Measurements from ENCODE around the gene YBX3. TPM values are rescaled to one million over a fixed set of nuclear protein-coding genes. Genes with fewer than 3 reads are reported as not detected.

YBX3 gene
- total RNA-seq, 1 experiment from 2014 or later, result 567 TPM

DNA sequence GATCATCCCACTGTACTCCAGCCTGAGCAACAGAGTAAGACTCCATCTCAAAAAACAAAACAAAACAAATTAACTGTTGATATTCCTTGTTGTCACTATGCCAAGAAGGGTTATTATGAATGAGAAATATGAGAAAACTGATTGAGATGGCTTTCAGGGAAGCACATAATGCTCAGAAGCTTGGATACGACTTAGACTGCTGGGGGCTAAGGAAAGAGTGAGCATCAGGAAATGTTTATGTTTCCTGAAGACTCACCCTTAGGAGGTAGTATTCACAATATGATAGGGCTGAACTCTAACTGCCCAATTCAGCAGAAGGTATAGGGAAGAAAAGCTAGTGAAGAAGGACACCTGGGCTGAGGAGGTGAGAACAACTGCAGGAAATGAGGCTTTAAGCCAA is 55.5 kb downstream of the YBX3 start:
- TF ChIP-seq CTCF (conservative IDR thresholded peaks at IDR 0.05), result no peak
- no peak for TF ChIP-seq EZH2 (IDR thresholded peaks at IDR 0.05; ENCODE audit: low read depth)
- no TSS peak for BruUV-seq (replicated peaks)
- Histone ChIP-seq H3K27ac (no peak overlapping the region), H3K4me2 (no peak overlapping the region), H4K20me1 (ENCODE audit: insufficient read depth) (no peaks in the 10 kb centered on the region; the same call in 1 of the 2 replicates), H3K4me1 (replicated peaks; ENCODE audit: insufficient read depth) (peaks cover 11% of the 10 kb centered on the region; the same call in 1 of the 2 replicates), H2AFZ (no peak overlapping the region), H3F3A (ENCODE audit: insufficient read depth, low read depth) (no peaks in the 10 kb centered on the region), H3K4me3 (no peak overlapping the region), H3K36me3 (ENCODE audit: low read depth) (no peaks in the 10 kb centered on the region), H3K9me2 (ENCODE audit: insufficient read depth) (no peaks in the 10 kb centered on the region), H3K9me3 (ENCODE audit: insufficient read depth, low read depth) (no peaks in the 10 kb centered on the region), H3K27me3 (ENCODE audit: insufficient read depth, low read depth) (no peaks in the 10 kb centered on the region), H3K79me2 (ENCODE audit: low read depth) (peaks cover 15% of the 10 kb centered on the region; the same call in 1 of the 2 replicates)
- CTCF ChIA-PET, result interaction anchor here (0.6 to 0.7 kb wide), 4 partner anchors 59 to 524 kb away, joined by 3 to 12 read pairs (median 4); no protein-coding TSS in a partner anchor
- POLR2A ChIA-PET (ENCODE audit: unreplicated experiment), result interaction anchor here (0.5 kb wide), 1 partner anchor 33 kb away, joined by 3 read pairs; no protein-coding TSS in a partner anchor
- DNase-seq, result no peak
- intact Hi-C loops (cut with micrococcal nuclease; ENCODE audit: unreplicated experiment), result no loop called here

GRCh38 chr12:10664499-10664898 is 58.6 kb downstream of the YBX3 start:
- no peak overlapping the region for H2AFZ ChIP-seq
- no peak overlapping the region for H3K27ac ChIP-seq
- H4K20me1 ChIP-seq (ENCODE audit: insufficient read depth), result no peaks in the 10 kb centered on the region; the same call in 1 of the 2 replicates
- no peaks in the 10 kb centered on the region for H3K36me3 ChIP-seq (ENCODE audit: low read depth)
- H3K4me1 ChIP-seq (replicated peaks; ENCODE audit: insufficient read depth), result no peaks in the 10 kb centered on the region
- H3K9me2 ChIP-seq (ENCODE audit: insufficient read depth), result no peaks in the 10 kb centered on the region
- H3K79me2 ChIP-seq (ENCODE audit: low read depth), result no peaks in the 10 kb centered on the region
- no peaks in the 10 kb centered on the region for H3K9me3 ChIP-seq (ENCODE audit: insufficient read depth, low read depth)
- intact Hi-C loops (cut with micrococcal nuclease; ENCODE audit: unreplicated experiment), result no loop called here
- no peak overlapping the region for H3K4me2 ChIP-seq
- no peaks in the 10 kb centered on the region for H3F3A ChIP-seq (ENCODE audit: insufficient read depth, low read depth)
- no TSS peak for BruUV-seq (replicated peaks)
- DNase-seq, result no peak
- no peak overlapping the region for H3K4me3 ChIP-seq
- no peaks in the 10 kb centered on the region for H3K27me3 ChIP-seq (ENCODE audit: insufficient read depth, low read depth)
- POLR2A ChIA-PET (ENCODE audit: unreplicated experiment), result no interaction called here
- TF ChIP-seq CTCF (conservative IDR thresholded peaks at IDR 0.05), result no peak
- TF ChIP-seq EZH2 (IDR thresholded peaks at IDR 0.05; ENCODE audit: low read depth), result no peak
- CTCF ChIA-PET, result no interaction called here

GRCh38 chr12:10663869-10664268 is 59.3 kb downstream of the YBX3 start:
- Histone ChIP-seq H3K9me2 (ENCODE audit: insufficient read depth) (no peaks in the 10 kb centered on the region), H3K36me3 (ENCODE audit: low read depth) (no peaks in the 10 kb centered on the region), H4K20me1 (ENCODE audit: insufficient read depth) (no peaks in the 10 kb centered on the region; the same call in 1 of the 2 replicates), H3K79me2 (ENCODE audit: low read depth) (no peaks in the 10 kb centered on the region), H3K9me3 (ENCODE audit: insufficient read depth, low read depth) (no peaks in the 10 kb centered on the region), H3K27me3 (ENCODE audit: insufficient read depth, low read depth) (no peaks in the 10 kb centered on the region), H2AFZ (no peak overlapping the region), H3K4me3 (no peak overlapping the region), H3K4me1 (replicated peaks; ENCODE audit: insufficient read depth) (no peaks in the 10 kb centered on the region), H3F3A (ENCODE audit: insufficient read depth, low read depth) (no peaks in the 10 kb centered on the region), H3K4me2 (no peak overlapping the region), H3K27ac (no peak overlapping the region)
- TF ChIP-seq CTCF (conservative IDR thresholded peaks at IDR 0.05) (no peak), EZH2 (IDR thresholded peaks at IDR 0.05; ENCODE audit: low read depth) (no peak)
- DNase-seq, result no peak
- intact Hi-C loops (cut with micrococcal nuclease; ENCODE audit: unreplicated experiment), result no loop called here
- CTCF ChIA-PET, result interaction anchor here (0.8 kb wide), 1 partner anchor 265 kb away, joined by 3 read pairs; no protein-coding TSS in a partner anchor
- POLR2A ChIA-PET (ENCODE audit: unreplicated experiment), result no interaction called here
- no TSS peak for BruUV-seq (replicated peaks)
